Suppressor macrophage (primary cell): ENCODE measurements around the gene RPL22L1.
A peak's percentile ranks its signal among the peaks of the same experiment; 100 is the strongest.
"Not testable (repeated sequence)": the region's sequence is repeated elsewhere in the genome, so short reads cannot be mapped to it uniquely, and the experiment has no call there.

Experiments used
- DNase-seq, 4 experiments: peaks; one replicate each; pipeline ENCODE4 v3.0.0-alpha.2; 2020 to 2022

RPL22L1 gene

GRCh38 chr3:170877311-170877710 is 7.3 kb upstream of the RPL22L1 start:
- DNase-seq = not testable (repeated sequence)

DNA sequence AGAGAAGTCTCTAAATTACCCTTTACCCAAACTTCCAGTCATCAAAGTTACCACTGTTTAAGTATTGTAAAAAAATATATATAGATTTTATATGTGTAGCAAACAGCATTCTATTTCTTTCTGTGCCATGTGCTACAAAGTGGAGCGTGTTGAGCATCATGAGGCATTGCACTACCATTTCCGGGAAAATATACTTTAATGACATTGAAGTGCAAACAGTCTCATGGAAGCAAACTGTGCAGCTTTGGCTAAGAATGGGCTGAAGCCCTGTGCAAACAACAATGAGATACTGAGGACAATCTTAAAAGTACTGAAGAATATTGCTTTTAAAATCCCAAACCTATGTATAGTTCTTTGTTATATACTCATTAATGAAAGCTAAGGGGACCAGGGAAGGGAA is 6.5 kb upstream of the RPL22L1 start:
- DNase-seq = no peak

DNA sequence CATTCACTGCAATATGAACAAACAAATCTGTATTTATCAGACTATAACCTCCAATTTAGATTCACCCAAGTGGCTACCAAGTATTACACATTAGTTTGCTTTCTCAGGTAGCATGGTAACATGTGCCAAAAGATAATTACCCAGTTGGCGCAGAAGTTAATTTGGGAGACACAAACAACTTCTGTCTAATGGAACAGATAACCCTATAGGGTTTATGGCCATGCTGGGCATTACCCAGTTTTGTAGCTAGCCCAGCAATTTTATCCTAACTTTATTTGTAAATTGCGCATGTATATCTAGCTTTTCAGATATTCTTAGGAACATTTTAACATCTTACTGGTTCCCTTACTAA is 780 bp downstream of the RPL22L1 start:
- DNase-seq = peak in 1 of 4 experiments; percentile 18

- DNase-seq = no peak
Observed at GRCh38 chr3:170868577-170869238, 1.3 kb downstream of the RPL22L1 start.

DNA sequence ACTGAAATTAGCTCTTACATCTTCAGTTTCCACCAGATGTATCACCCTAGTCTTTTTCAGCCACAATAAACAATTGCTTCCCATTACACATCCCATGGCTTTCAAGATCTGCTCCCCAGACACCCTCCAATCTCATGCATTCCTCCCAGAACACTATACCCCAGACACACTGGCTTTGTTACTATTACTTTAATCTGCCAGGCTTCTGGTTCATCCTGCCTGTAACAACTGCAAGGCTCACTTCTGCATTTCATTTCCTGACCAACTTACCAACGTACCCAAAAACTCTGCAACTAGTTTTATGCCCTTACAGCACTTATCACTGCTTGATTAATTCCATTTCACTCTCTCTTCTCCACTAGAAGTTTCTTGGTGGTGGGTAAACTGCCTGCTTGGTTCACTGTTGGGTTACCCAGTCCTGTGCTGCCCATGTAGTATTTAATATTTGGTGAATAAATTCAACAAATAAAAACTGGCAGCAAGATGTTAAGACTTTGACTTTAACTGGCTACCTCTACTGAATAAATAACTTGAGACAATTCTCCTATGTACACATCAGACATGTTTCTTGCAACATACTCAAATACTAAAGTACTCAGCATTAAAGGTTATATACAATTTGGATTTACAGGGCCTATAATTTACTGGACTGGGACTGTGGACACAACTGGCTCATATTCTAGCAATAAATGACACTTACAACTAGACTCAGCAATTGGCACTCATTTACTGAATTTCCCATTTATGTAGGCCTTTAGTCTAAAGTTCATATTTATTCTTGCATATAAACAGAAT is 2.7 kb downstream of the RPL22L1 start:
- DNase-seq = peak; percentile 35 to 71 (median 48)

- no peak for DNase-seq
Observed at GRCh38 chr3:170866499-170866898, 3.5 kb downstream of the RPL22L1 start.

GRCh38 chr3:170865209-170866094 is 4.5 kb downstream of the RPL22L1 start:
- no peak for DNase-seq

DNA sequence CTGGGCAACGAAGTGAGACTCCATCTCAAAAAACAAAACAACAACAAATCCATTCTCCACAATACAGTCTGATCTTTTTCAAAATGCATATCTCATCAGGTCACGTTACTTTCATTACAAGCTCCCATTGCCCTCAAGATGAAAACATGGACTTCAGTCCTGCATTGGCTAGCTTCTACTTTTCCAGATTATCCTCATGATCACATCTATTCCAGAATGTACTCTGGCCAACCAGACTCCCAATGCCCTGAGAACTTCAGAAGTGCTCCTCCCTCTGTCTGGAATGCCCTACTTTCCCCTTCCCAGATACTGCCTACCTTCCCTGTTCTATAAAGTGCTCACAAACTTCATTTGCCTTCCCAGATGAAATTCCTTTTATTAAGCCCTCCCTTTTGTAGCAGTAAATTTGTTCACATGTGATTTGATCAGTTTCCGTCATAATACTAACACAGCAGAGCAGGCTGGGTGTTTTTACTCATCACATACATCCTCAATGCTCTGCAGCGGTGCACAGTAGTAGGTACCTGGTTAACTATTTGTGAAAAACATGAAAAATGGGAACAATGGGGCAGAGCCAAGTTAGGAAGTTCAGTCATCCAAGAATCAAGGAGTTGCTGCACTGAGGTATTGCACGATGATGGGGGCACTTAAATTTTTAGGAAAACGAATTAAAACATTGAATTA is 5.3 kb downstream of the RPL22L1 start:
- DNase-seq = no peak

DNA sequence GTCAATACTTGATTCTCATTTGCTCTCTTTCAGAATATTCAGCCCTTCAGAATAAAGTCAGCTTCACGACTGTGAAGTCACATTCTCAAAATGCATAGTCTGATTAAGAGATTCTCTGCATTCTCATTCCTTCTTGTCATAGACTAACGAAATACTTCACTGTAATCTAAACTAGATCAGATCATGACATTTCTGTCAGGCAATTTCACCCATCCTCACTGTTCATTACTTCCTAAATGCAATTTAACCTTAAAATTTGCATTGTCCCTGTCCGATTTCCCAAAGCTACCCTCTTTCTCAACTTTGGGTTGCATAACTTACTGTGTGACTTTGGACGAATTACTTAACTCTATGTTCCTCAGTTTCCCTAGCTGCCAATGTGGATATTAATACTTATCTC is 6.2 kb downstream of the RPL22L1 start:
- DNase-seq = peak in 1 of 4 experiments; percentile 41

DNA sequence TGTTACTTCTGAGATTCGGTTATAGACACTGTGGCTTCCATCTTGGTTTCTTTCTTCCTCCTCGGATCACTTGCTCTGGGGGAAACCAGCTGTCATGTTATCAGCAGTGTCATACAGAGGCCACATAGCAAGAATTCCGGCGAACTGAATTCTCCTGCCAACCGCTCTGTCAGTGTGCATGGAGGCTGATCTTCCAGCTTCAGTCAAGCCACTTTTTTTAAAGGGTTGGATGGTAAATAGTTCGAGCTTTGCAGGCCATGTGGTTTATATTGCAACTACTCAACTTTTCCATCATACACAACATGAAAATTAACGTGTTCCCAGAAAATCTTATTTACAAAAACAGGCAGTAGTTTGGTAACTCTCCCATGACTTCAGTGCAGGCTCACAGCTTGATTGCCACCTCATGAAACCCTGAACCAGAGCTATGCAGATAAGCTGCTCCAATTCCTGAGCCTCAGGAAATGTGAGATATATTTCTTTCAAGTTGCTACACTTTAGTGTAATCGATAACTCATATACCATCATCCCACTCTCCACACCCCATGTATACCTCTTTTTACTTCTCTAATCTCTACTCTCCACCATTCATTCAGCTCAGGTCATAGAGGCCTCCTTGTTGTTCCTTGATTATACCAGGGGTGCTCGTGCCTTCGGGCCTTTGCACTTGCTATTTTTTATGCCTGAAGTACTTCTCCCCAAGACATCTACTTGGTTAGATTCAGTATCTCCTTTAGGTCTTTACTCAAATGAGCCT is 7.2 kb downstream of the RPL22L1 start:
- DNase-seq = no peak

DNA sequence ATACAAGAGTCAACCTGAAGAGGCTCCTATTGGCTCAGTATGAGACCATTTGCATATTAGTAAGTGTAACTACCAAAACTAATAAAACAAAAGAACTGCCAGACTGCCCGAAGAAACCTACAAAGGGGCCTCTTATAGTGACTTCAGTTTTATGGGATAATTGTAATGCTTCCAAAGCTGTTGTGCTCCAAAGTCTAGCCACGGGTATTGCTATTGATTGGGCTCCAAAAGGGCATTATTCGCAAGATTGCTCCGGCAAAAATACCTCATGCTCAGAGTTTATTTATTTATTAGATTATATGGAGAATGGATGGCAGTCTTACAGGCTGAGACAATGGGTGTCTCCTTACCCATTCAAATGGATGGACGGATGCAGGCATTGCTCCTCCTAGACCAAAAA is 11.4 kb downstream of the RPL22L1 start:
- DNase-seq = no peak

GRCh38 chr3:170852324-170852723 is 17.7 kb downstream of the RPL22L1 start:
- DNase-seq = no peak

DNA sequence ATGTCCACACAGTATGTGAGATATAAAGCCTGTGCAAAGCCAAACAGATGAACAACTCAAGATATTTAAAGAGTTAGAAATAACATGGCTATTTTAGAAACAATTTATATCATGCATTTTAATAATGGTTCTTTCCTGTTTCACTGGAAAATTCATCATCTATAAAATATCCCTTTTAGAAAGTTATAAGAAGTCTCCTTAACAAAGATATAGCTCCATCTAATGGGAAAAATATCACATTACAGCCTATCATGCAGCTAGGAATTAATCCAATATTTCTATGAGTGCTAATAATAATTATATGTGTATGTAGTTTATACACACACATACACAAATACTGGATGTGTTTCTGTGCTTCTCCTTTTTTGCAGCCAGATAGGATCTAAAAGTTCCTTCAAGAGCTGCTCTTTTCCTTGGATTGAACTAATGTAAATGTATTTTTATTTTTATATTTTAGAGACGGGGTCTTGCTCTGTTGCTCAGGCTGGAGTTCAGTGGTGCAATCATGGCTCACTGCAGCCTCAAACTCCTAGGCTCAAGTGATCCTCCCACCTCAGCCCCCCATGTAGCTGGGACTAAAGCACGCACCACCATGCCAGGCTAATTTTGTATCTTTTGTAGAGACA is 21.6 kb downstream of the RPL22L1 start:
- DNase-seq = peak in 2 of 4 experiments; percentile 21 to 31

DNA sequence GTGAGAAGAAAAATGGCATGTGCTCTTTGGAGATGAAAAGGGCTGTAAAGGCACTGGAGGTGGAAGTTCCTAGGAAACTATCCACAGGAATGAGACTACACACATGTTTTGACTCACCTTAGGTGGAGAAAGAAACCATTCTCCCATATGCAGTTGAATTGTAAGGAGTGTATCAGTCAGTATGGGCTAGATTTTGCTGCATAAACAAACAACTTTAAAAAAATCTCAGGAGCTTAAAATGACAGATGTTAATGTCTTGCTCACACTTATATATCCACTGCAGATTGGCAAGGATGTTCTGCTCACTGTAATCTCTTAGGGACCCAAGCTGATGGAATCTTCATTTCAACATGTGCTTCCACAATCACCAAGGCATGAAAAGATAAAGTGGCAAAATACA is 25.6 kb downstream of the RPL22L1 start:
- DNase-seq = no peak

- DNase-seq = no peak
Observed at GRCh38 chr3:170840291-170840859, 29.6 kb downstream of the RPL22L1 start.

- no peak for DNase-seq
Observed at GRCh38 chr3:170839518-170840100, 30.4 kb downstream of the RPL22L1 start.

- DNase-seq = no peak
Observed at GRCh38 chr3:170836491-170836890, 33.5 kb downstream of the RPL22L1 start.

GRCh38 chr3:170835336-170835735 is 34.7 kb downstream of the RPL22L1 start:
- DNase-seq = no peak

GRCh38 chr3:170830580-170830979 is 39.4 kb downstream of the RPL22L1 start:
- DNase-seq = no peak

- peak in 3 of 4 experiments; percentile 8 to 21 (median 10) for DNase-seq
Observed at GRCh38 chr3:170829546-170830272, 40.3 kb downstream of the RPL22L1 start.
